ENCODE data around the gene MAN2A1. TPM values are rescaled to one million over a fixed set of nuclear protein-coding genes. Genes with fewer than 3 reads are reported as not detected.

Gene MAN2A1
- total RNA-seq, 1 donor from 2014 or later: 25.5 TPM

GRCh38 chr5:109837231-109837861 is 147.6 kb downstream of the MAN2A1 start:
- H3K36me3 Mint-ChIP-seq (ENCODE audit: low read depth): peaks cover 39% of the 10 kb centered on the region
- H3K4me3 Mint-ChIP-seq: no peak overlapping the region
- TF ChIP-seq, protein P1, sequence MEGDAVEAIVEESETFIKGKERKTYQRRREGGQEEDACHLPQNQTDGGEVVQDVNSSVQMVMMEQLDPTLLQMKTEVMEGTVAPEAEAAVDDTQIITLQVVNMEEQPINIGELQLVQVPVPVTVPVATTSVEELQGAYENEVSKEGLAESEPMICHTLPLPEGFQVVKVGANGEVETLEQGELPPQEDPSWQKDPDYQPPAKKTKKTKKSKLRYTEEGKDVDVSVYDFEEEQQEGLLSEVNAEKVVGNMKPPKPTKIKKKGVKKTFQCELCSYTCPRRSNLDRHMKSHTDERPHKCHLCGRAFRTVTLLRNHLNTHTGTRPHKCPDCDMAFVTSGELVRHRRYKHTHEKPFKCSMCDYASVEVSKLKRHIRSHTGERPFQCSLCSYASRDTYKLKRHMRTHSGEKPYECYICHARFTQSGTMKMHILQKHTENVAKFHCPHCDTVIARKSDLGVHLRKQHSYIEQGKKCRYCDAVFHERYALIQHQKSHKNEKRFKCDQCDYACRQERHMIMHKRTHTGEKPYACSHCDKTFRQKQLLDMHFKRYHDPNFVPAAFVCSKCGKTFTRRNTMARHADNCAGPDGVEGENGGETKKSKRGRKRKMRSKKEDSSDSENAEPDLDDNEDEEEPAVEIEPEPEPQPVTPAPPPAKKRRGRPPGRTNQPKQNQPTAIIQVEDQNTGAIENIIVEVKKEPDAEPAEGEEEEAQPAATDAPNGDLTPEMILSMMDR (conservative IDR thresholded peaks at IDR 0.05): no peak
- peaks cover 2% of the 10 kb centered on the region for H3K9me3 Mint-ChIP-seq
- no peaks in the 10 kb centered on the region for H3K27me3 Mint-ChIP-seq (ENCODE audit: low read depth)
- DNase-seq (ENCODE audit: low read depth, low spot score): no peak
- H3K4me1 Mint-ChIP-seq: peaks cover 11% of the 10 kb centered on the region
- no peak overlapping the region for H3K27ac Mint-ChIP-seq (ENCODE audit: unreplicated experiment)

DNA sequence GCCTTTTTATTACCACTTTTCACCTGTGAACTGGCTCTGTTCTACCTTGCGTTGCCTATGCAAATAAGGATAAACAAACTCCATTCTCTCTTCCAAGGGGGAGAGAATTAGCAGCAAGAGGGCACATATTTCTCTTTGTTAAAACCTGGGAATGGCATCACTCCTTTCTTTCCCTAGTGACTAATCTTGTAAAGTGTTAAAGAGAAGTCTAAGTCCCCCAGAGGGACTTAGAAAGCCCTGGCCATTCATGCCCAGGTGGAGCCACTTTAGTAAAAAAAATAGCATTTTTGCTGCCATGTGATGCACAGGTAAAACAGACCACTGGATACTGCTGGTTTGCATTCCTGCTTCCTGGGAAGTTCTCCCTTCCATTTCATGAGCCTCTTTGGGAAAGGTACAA is 148.4 kb downstream of the MAN2A1 start:
- TF ChIP-seq, protein P1 (conservative IDR thresholded peaks at IDR 0.05): no peak
- Mint-ChIP-seq H3K27ac (ENCODE audit: unreplicated experiment) (no peak overlapping the region), H3K27me3 (ENCODE audit: low read depth) (no peaks in the 10 kb centered on the region), H3K4me3 (no peak overlapping the region), H3K36me3 (ENCODE audit: low read depth) (peaks cover 39% of the 10 kb centered on the region), H3K9me3 (peaks cover 2% of the 10 kb centered on the region), H3K4me1 (peaks cover 11% of the 10 kb centered on the region)
- DNase-seq (ENCODE audit: low read depth, low spot score): no peak

GRCh38 chr5:109844148-109844547 is 154.4 kb downstream of the MAN2A1 start:
- Mint-ChIP-seq H3K27me3 (ENCODE audit: low read depth) (no peaks in the 10 kb centered on the region), H3K27ac (ENCODE audit: unreplicated experiment) (no peak overlapping the region), H3K9me3 (peaks cover 2% of the 10 kb centered on the region), H3K4me1 (no peaks in the 10 kb centered on the region), H3K4me3 (no peak overlapping the region), H3K36me3 (ENCODE audit: low read depth) (peaks cover 47% of the 10 kb centered on the region)
- TF ChIP-seq, protein P1 (conservative IDR thresholded peaks at IDR 0.05): peak; percentile 42
- DNase-seq (ENCODE audit: low read depth, low spot score): no peak

DNA sequence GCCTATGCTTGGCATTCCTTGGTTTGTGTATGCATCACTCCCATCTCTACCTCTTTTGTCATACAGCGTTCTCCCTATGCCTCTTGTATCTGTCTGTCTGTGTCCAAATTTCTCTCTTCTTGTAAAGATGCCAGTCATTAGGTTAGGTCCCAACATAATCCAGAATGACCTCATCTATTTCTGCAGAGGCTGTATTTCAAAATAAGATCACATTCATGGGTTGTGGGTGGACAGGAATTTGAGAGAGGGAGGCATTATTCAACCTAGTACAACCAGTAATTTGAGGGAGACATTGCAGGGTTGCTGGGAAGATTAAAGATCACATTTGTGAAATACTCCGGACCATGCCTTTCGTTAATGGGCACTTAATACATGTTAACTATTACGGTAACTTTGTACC is 155.0 kb downstream of the MAN2A1 start:
- no peak for DNase-seq (ENCODE audit: low read depth, low spot score)
- TF ChIP-seq, protein P1 (conservative IDR thresholded peaks at IDR 0.05): no peak
- Mint-ChIP-seq H3K4me3 (no peak overlapping the region), H3K27me3 (ENCODE audit: low read depth) (no peaks in the 10 kb centered on the region), H3K9me3 (peaks cover 2% of the 10 kb centered on the region), H3K27ac (ENCODE audit: unreplicated experiment) (no peak overlapping the region), H3K36me3 (ENCODE audit: low read depth) (peaks cover 52% of the 10 kb centered on the region), H3K4me1 (no peaks in the 10 kb centered on the region)

DNA sequence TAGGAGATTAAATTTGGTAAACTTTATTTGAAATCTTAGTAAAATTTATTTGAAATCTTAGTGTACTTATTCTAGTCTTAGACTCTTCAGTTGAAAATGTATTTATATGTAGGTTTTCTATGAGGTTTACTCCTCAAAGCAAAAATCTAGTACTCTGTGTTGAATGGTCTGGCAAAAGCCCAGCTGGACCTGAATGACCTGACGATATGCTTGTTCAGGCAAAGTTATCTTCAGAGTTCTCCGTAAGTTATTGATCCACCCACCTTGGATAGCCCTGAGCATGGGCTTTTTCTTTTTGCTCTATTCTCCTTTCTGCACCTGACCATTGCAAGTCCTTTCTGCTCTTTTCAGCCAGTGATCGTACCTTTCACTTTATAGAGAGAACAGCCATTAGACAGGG is 158.4 kb downstream of the MAN2A1 start:
- Mint-ChIP-seq H3K4me1 (no peaks in the 10 kb centered on the region), H3K27ac (ENCODE audit: unreplicated experiment) (no peak overlapping the region), H3K4me3 (no peak overlapping the region), H3K27me3 (ENCODE audit: low read depth) (no peaks in the 10 kb centered on the region), H3K9me3 (peaks cover 2% of the 10 kb centered on the region), H3K36me3 (ENCODE audit: low read depth) (peaks cover 41% of the 10 kb centered on the region)
- TF ChIP-seq, protein P1 (conservative IDR thresholded peaks at IDR 0.05): no peak
- no peak for DNase-seq (ENCODE audit: low read depth, low spot score)
